ENCODE data around the gene IL3RA.
"Not testable (repeated sequence)": the region's sequence is repeated elsewhere in the genome, so short reads cannot be mapped to it uniquely, and the experiment has no call there.

Gene IL3RA

DNA sequence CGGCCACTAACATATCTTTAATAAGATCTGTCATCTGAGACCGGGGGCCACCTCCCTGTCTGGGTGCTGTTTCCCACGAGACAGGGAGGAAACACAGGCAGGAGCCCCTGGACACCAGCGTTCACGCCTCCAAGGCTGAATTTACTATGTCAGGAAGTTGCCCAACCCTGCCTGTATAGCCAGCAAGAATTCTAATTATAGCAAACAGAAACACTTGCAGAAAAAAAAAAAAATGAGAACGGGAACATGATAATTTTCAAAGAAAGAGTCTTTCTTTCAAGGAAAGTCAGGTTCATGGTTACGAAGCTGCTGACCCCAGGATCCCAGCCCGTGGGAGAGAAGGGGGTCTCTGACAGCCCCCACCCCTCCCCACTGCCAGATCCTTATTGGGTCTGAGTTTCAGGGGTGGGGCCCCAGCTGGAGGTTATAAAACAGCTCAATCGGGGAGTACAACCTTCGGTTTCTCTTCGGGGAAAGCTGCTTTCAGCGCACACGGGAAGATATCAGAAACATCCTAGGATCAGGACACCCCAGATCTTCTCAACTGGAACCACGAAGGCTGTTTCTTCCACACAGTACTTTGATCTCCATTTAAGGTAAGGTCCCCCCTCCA lies at the start of gene IL3RA:
TSS of gene IL3RA (plus strand) at position 455 of the 613 bp plus-strand sequence. CDS start 4,981 bp downstream, outside the sequence.
- DNase-seq (ENCODE audit: low read depth in 2 of 2): no peak

DNA sequence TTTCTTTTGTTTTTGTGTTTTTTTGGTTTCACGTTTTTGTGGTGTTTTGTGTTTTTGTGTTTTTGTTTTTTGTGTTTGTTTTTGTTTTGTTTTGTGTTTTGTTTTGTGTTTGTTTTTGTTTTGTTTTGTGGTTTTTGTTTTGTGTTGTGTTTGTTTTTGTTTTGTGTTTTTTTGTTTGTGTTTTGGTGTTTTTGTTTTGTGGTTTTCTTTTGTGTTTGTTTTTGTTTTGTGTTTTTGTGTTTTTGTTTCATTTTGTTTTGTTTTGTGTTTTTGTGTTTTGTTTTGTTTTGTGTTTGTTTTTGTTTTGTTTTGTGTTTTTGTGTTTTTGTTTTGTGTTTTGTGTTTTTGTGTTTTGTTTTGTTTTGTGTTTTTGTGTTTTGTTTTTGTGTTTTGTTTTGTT lies 47.0 kb upstream of the IL3RA start:
- DNase-seq (ENCODE audit: low read depth in 2 of 2): no peak

DNA sequence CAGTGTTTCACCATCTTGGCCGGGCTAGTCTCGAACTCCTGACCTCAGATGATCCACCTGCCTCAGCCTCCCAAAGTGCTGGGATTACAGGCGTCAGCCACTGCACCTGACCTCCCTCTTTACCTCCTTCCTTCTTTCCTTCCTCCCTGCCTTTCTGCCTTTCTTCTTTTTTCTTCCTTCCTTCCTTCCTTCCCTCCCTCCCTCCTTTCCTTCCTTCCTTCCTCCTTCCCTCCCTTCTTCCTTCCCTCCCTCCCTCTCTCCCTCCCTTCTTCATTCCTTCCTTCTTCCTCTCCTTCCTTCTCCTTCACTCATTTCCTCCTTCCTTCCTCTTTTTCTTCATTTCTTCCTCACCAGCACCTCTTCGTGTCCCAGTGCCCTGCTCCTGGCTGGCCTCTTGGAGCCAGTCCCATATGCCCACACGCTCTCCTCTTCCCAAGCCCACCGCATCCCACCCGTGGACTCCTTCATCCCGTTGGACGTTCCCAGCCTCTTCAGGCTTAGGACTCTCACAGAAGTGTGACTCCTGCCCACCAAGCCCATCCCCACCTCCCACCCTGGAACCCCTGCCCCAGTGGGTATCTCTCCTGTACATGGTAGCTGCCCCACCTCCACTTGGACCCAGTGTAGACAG lies 45.4 kb upstream of the IL3RA start:
- no peak for DNase-seq (ENCODE audit: low read depth in 2 of 2)

DNA sequence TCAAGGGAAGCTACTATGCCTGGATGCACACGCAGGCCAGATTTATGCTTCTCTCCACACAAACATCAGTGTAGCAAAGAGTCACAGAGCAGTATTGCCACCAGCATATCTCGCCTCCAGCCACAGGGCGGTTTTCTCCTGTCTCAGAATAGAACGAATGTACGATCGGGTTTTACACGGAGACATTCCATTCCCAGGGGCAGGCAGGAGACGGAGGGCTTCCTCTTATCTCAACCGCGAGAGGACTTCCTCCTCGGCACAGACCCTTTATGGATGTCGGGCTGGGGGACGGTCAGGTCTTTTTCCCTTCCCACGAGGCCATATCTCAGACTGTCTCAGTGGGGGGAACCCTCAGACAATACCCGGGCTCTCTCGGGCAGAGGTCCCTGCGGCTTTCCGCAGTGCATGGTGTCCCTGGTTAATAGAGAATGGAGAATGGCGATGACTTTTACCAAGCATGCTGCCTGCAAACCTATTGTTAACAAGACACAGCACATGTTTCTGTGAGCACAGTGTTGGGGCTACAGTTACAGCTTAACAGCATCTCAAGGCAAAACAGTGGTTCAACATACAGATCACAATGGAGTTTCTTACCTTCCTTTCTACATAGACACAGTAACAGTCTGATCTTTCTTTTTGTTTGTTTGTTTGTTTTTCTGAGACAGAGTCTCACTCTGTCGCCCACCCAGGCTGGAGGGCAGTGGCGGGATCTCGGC lies 43.9 kb upstream of the IL3RA start:
- DNase-seq (ENCODE audit: low read depth in 2 of 2): no peak

DNA sequence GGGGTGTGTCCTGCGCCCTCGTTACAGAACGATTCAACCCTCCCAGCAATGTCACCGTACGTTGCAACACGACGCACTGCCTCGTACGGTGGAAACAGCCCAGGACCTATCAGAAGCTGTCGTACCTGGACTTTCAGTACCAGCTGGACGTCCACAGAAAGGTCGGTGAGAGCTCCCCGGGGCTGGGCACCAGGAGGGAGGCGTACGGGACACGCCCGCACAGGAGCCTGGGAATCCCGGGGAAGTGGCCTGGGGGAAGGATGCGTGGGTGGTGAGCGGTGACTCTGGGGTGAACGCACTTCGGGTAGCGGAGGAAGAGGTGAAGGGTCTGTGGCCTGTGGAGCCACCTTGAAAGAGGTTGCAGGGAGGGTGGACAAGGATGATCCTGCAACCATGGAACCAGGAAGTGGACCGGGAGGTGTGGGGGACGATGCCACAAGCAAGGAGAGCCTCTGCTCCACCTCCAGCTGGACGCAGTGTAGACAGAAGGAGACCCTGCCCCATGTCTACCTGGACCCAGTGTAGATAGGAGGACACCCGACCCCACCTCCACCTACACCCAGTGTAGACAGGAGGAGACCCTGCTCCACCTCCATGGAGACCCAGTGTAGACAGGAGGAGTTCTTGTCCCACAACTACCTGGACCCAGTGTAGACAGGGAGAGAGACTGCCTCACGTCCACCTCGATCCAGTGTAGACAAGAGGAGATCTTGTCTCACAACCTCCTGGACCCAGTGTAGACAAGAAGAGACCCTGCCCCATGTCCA lies 42.1 kb upstream of the IL3RA start:
- DNase-seq (ENCODE audit: low read depth in 2 of 2): no peak

DNA sequence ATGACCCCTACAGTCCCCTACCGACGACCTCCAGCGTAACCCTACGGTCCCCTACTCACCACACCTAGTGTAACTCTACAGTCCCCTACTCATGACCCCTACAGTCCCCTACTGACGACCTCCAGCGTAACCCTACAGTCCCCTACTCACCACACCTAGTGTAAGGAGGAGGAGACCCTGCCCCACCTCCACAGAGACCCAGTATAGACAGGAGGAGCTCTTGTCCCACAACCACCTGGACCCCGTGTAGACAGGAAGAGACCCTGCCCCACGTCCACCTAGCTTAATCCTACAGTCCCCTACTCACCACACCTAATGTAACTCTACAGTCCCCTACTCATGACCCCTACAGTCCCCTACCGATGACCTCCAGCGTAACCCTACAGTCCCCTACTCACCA lies 41.0 kb upstream of the IL3RA start:
- no peak for DNase-seq (ENCODE audit: low read depth in 2 of 2)

DNA sequence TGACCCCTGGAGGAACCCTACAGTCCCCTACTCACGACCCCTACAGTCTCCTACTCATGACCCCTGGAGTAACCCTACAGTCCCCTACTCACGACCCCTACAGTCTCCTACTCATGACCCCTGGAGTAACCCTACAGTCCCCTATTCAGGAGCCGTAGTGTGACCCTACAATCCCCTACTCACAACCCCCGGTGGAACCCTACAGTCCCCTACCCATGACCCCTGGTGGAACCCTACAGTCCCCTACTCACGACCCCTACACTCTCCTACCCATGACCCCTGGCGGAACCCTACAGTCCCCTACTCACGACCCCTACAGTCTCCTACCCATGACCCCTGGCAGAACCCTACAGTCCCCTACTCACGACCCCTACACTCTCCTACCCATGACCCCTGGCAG lies 39.0 kb upstream of the IL3RA start:
- not testable (repeated sequence) for DNase-seq (ENCODE audit: low read depth in 2 of 2)

DNA sequence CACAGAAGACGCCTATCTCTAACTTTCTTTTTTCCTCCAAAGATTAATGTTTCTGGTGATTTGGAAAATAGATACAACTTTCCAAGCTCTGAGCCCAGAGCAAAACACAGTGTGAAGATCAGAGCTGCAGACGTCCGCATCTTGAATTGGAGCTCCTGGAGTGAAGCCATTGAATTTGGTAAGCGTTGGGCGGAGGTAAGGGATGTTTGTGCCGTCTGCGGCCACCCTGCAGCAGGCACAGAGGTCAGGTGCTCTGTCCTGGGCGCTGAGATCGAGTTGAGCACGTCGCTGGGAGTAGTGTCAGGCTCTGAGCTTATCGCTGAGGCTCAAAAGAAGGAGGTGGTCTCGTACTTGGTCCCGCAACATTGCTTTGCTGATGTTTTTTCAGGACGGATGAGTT lies 36.1 kb upstream of the IL3RA start:
- no peak for DNase-seq (ENCODE audit: low read depth in 2 of 2)

DNA sequence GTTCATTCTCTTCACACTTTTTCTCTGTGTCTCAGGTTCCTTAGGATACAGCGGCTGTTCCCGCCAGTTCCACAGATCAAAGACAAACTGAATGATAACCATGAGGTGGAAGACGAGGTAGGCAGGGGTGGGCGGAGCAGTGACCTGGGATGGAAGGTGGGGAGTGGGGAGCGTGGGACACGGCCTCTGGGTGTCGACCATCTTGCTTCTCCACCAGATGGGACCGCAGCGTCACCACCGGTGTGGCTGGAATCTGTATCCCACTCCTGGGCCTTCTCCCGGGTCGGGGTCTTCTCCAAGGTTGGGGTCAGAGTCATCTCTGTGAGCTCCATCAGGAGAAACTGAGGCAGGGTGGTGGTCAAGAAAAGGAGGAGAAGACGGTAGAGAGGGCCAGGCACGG lies 31.2 kb upstream of the IL3RA start:
- DNase-seq (ENCODE audit: low read depth in 2 of 2): no peak

DNA sequence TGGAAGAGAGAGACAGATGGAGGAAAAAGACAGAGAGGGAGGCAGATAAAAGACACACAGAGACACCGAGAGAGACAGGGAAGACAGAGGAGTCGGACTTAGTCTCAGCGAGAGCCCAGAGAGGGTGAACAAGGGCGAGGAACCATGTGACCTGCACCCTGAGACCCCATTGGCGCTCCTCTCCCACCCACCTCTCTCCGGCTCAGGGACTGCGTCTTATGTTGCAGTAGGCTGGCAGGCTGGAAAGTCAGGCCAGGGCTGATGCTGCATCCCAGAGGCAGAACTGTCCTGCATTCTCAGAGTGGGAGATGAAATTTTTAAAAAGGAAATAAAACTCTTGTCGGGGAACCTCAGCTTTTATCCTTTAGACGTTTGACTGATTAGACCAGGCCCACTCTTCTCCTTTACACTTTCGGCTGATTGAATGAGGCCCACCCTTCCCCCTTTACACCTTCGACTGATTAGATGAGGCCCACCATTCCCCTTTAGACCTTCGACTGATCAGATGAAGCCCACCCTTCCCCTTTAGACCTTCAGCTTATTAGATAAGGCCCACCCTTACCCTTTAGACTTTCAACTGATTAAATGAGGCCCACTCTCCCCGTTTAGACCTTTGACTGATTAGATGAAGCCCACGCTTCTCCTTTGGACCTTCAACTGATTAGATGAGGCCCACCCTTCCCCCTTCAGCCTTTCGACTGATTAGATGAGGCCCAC lies 29.5 kb upstream of the IL3RA start:
- DNase-seq (ENCODE audit: low read depth in 2 of 2): no peak

DNA sequence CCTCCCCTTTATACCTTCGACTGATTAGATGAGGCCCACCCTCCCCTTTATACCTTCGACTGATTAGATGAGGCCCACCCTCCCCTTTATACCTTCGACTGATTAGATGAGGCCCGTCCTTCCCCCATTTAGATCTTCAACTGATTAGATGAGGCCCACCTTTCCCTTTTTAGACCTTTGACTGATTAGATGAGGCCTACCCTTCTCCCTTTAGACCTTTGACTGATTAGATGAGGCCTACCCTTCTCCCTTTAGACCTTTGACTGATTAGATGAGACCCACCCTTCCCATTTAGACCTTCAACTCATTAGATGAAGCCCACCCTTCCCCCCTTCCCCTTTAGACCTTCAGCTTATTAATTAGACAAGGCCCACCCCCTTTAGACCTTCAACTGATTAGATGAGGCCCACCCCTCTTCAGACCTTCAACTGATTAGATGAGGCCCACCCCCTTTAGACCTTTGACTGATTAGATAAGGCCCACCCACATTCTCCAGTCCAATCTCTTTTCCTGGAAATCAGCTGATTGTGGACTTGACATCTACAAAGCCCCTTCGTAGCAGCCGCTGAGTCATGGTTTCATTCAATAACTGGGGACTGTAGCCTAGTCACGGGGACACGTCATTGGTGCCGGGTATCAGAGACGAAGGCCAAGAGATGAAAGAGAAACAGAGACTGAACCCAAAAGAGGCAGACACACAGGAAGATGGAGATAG lies 28.8 kb upstream of the IL3RA start:
- no peak for DNase-seq (ENCODE audit: low read depth in 2 of 2)

DNA sequence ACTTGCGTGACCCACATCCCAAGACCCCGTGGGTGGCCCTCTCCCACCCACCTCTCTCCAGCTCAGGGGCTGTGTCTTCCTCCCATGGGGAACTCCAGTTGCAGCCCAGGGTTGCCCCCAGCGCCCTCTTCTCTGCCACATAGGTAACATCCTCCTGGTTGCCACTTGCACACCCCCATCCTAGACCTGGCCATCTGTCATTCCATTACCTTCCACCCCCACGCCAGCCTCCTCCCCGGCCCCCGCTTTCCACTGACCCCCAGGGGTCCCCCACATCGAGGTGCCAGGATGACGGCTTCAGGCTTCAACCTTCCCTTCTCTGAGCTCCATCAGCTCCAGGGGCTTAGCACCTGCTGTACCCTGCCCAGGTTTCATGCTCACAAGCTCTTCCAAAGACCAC lies 28.1 kb upstream of the IL3RA start:
- DNase-seq (ENCODE audit: low read depth in 2 of 2): no peak

DNA sequence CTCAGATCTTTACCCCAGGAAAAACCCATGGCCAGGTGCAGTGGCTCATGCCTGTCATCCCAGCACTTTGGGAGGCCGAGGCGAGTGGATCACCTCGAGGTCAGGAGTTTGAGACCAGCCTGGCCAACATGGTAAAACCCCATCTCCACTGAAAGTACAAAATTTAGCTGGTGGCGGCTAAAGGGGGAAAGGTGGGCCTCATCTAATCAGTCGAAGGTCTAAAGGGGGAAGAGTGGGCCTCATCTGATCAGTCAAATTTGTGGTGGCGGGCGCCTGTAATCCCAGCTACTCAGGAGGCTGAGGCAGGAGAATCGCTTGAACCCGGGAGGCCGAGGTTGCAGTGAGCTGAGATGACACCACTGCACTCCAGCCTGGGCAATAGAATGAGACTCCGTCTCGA lies 27.7 kb upstream of the IL3RA start:
- DNase-seq (ENCODE audit: low read depth in 2 of 2): not testable (repeated sequence)

DNA sequence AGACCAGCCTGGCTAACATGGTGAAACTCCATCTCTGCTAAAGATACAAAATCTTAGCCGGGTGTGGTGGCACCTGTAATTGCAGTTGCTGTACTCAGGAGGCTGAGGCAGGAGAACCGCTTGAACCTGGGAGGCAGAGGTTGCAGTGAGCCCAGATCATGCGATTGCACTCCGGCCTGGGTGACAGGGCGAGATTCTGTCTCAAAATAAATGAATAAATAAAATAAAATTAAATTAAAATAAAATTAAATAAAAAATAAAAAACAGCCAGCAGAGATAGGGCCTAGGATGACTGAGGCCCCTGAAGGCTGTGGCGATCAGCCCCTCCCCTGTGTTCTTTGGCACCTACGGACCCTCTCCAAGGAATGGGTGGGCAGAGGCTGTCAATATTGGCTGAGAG lies 22.8 kb upstream of the IL3RA start:
- DNase-seq (ENCODE audit: low read depth in 2 of 2): no peak

DNA sequence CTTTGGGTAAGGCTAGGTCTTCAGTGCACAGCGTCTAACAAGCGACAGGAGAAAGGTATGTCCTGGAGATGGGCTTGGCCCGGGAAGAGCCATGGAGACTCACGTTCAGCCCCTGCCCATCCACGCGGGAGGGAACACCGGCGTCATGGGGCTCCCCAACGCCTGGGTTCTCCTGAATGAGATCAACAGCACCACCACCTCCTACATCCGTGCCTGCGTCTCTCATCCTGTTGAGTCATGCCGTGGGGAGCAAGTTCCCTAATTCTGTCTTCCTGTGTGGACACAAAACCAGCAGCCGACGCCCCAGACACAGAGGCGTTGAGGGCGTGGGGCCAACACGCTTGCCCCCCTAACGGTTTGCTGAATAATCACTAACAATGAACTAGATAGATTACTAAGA lies 20.1 kb upstream of the IL3RA start:
- DNase-seq (ENCODE audit: low read depth in 2 of 2): peak in 1 of 2 donors; percentile 6

DNA sequence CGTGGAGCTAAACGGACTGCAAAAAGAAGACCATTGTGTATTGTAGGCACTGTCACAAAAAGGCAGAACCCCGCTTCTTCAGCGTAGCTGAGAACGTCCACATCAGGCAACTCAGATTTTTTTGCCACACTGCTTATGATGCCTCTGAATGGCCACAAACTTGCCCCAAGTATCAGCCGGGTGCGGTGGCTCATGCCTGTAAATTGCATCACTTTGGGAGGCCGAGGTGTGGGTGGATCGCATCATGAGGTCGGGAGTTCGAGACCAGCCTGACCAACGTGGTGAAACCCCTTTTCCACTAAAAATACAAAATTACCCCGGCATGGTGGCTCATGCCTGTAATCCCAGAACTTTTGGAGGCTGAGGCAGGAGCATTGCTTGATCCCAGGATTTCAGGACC lies 14.9 kb upstream of the IL3RA start:
- no peak for DNase-seq (ENCODE audit: low read depth in 2 of 2)

DNA sequence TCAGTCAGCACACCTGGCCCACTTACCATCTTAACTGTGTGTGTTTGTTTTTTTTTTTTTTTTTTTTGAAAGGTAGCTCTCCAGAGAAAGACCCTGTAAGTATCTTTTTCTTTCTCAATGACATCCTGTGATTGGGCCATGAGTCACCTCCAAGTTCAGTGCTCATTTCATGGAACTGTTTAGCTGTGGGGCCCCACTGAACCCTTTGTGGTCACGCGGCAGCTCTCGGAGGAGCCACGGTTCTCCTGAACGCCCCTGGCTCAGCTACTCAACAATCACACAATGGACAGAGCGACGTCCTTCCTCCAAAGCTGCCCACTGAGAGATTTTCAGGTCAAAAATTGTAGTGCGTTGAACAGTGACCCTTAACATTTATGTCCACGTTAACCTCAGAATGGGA lies 14.2 kb upstream of the IL3RA start:
- no peak for DNase-seq (ENCODE audit: low read depth in 2 of 2)

DNA sequence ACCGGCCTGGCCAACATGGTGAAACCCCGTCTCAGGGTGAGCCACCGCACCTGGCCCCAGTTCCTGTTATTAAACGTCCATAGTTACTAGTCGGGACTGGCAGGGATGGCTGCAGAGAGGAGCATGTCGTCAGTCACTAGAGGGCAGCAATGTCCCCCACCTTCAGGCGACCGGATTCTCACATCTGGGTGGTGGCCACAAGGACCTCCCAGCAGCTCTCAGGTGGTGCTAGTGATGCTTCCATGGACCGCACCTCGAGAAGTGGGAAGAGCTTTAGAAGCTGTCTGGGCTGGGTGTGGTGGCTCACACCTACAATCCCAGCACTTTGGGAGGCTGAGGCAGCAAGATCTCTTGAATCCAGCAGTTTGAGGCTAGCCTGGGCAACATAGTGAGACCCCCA lies 13.3 kb upstream of the IL3RA start:
- peak; percentile 30 to 36 for DNase-seq (ENCODE audit: low read depth in 2 of 2)

DNA sequence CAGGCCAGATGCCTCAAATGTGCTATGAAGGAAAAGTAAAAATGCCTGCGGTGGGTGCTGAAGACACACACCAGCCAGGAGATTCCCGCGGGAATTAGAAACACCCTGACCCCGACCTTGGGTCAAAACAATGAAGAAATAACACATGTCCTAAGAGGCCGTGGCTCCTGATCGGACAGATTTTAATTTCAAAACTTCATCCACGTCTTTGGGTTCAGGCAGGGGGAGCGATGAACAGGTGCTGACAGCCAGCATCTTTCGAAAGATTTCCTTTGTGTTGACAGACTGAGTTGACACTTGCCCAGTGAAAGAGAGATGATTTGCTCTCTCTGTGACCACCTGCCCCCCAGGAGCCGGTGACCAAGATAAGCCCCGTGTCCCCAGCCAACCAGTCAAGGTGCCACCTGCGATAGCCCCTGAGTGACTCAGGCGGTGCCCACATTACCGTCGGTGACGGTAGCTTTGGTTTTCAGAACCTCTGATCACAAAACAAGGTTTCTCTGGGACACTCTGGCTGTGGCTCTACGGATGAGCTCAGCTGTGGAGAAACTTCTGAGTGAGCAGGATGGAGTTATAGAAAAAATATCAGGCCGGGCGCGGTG lies 11.0 kb upstream of the IL3RA start:
- no peak for DNase-seq (ENCODE audit: low read depth in 2 of 2)

DNA sequence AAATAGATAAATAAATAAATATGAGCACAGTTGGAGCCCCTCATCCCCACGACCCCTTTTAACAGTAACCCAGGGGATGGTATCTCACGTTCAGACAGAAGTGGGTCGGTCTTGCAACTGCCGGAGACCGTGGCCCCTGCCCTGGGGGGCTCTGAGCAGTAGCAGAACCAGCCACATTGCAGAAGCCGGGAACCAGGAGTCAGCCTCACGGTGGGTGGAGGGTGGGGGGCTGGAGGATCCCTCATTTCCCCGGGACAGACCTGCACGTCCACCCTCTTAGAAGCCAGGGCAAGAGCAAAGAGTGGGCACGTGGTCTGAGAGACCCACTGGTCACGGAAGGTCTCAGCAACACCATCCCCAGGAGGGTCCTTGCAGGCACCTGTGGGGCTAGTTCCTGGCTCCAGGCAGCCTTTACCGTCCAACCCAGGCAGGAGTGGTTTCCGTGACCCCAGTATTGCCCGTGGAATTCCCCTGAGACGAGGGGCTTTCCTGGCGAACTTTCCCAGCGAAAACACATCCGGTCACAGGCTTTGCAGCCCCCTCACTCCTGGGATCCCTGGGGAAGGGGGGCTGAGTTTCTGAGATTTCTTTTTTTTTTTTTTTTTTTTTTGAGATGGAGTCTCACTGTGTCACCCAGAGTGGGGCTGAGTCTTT lies 8.8 kb upstream of the IL3RA start:
- no peak for DNase-seq (ENCODE audit: low read depth in 2 of 2)
